Memory B cell (primary cell): ENCODE data around the gene PTPRO.

Experiments used
- ATAC-seq: fragments of 150-1000 bp; cut with Tn5 transposase; 2 replicates; pipeline ENCODE4 v1.10.0; 2021; ENCODE audit warnings: low read depth, mild to moderate bottlenecking, moderate library complexity
- DNase-seq, 2 donors: peaks; one replicate each; pipeline ENCODE4 v3.0.0; 2022; ENCODE audit warnings: low spot score in 2 of 2
- H3K27ac Mint-ChIP-seq: one replicate; pipeline ENCODE4 v1.8.0; 2022; ENCODE audit warnings: mild to moderate bottlenecking, moderate library complexity, mixed read lengths
- H3K27me3 Mint-ChIP-seq: one replicate; pipeline ENCODE4 v1.8.0; 2022; ENCODE audit warnings: mixed read lengths
- H3K36me3 Mint-ChIP-seq: one replicate; pipeline ENCODE4 v1.8.0; 2022; ENCODE audit warnings: mild to moderate bottlenecking, mixed read lengths
- H3K4me1 Mint-ChIP-seq: one replicate; pipeline ENCODE4 v1.8.0; 2022; ENCODE audit warnings: mixed read lengths
- H3K4me3 Mint-ChIP-seq: one replicate; pipeline ENCODE4 v1.8.0; 2022; ENCODE audit warnings: mild to moderate bottlenecking, moderate library complexity, mixed read lengths
- H3K9me3 Mint-ChIP-seq: one replicate; pipeline ENCODE4 v1.8.0; 2022; ENCODE audit warnings: mixed read lengths

PTPRO gene

DNA sequence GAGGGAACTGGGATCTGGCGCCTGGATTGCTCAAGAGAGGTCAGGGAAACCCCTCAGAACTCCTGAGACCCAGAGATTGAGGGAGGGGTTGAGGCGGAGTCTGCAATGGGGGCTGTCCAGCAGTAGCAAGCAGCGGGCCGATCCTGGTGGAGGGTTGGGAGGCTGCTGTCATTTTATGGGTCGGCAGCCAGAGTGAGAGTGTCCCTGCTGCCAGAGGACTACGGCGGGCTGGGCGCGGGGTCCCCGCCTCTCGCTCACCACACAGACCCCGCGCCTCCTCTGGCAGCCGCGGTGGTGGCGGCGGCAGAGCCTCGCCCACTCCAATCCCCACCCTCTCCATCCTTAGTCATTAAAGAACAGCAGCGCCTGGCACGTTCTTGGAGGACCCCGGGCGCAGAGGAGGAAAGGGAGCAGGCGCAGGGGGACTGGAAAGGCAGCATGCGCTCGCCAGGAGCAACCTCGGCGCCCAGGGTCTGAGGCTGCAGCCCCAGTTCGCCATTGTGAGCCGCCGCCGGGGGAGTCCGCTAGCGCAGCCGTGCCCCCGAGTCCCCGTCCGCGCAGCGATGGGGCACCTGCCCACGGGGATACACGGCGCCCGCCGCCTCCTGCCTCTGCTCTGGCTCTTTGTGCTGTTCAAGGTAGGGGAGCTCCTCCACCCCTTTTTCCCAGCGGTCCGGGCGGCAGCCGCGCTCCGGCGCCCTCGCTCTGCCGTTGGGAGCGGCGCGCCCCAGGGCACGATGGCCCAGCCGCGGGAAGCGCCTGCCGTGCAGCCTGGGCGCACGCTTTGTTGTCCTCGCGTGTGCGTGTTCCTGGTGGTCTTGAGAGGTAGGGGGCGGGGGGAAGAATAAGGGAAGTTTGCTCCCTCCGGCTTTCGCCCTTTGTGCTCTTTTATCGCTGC, at the start of gene PTPRO:
Gene PTPRO (plus strand): TSS at position 345 of the 898 bp plus-strand sequence.
- H3K36me3 Mint-ChIP-seq: no peaks in the 10 kb centered on the region
- peaks cover 19% of the 10 kb centered on the region for H3K27me3 Mint-ChIP-seq
- H3K4me1 Mint-ChIP-seq: peaks cover 5% of the 10 kb centered on the region
- DNase-seq (no peak), ATAC-seq (no peak)
- H3K27ac Mint-ChIP-seq: no peak within 1 kb of the TSS
- H3K9me3 Mint-ChIP-seq: no peaks in the 10 kb centered on the region
- no peak within 1 kb of the TSS for H3K4me3 Mint-ChIP-seq

DNA sequence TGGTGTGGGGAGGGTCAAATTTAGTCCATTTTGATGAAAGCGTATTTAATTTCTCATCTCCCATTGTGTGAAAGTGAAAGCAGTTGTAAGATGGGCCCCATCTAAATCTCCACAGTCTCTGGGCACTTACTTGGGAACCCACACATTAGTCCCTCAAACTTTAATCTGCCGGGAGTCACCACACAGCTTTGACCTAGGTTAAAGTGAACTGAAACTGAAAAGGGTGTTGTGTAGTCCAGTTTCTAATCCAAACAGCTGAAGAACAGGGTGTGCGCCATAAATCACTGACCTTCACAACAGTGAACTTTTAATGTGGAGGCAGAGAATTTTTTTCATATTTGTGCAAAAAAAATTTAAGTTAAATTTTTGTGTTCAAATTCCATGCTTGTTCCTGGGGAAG, 48.4 kb upstream of the PTPRO start:
- DNase-seq: no peak
- no peak for ATAC-seq
- Mint-ChIP-seq H3K27ac (no peak overlapping the region), H3K27me3 (peaks cover 5% of the 10 kb centered on the region), H3K4me1 (no peaks in the 10 kb centered on the region), H3K4me3 (no peak overlapping the region), H3K36me3 (no peaks in the 10 kb centered on the region), H3K9me3 (no peaks in the 10 kb centered on the region)

DNA sequence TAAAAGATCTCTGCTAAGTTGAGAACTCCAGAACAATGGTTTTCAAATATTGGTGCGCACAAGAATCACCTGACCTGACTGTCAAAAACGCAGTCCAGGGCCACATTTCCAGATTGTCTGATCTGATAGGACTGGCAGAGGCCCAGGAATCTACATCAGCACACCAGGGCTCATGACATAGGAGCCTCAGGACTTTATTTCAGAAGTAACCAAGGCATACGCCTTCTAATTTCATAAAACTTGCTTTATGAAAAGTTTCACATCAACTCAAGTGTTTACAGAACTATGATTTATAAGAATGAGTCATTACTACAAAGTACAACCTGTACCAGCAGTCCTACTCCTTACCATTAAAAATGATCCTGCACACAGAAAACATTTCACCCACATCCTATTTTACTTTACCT, 47.7 kb upstream of the PTPRO start:
- H3K27ac Mint-ChIP-seq: no peak overlapping the region
- H3K4me1 Mint-ChIP-seq: no peaks in the 10 kb centered on the region
- ATAC-seq: no peak

GRCh38 chr12:15276088-15276698, 46.1 kb upstream of the PTPRO start:
- Mint-ChIP-seq H3K4me3 (no peak overlapping the region), H3K27ac (no peak overlapping the region), H3K36me3 (no peaks in the 10 kb centered on the region), H3K4me1 (no peaks in the 10 kb centered on the region), H3K9me3 (no peaks in the 10 kb centered on the region), H3K27me3 (peaks cover 5% of the 10 kb centered on the region)
- DNase-seq (peak in 1 of 2 donors; percentile 15), ATAC-seq (no peak)

More for the DNA sequence above, 47.7 kb upstream of the PTPRO start:
- DNase-seq: no peak
- H3K9me3 Mint-ChIP-seq: no peaks in the 10 kb centered on the region
- H3K36me3 Mint-ChIP-seq: no peaks in the 10 kb centered on the region
- no peak overlapping the region for H3K4me3 Mint-ChIP-seq
- H3K27me3 Mint-ChIP-seq: peaks cover 5% of the 10 kb centered on the region

DNA sequence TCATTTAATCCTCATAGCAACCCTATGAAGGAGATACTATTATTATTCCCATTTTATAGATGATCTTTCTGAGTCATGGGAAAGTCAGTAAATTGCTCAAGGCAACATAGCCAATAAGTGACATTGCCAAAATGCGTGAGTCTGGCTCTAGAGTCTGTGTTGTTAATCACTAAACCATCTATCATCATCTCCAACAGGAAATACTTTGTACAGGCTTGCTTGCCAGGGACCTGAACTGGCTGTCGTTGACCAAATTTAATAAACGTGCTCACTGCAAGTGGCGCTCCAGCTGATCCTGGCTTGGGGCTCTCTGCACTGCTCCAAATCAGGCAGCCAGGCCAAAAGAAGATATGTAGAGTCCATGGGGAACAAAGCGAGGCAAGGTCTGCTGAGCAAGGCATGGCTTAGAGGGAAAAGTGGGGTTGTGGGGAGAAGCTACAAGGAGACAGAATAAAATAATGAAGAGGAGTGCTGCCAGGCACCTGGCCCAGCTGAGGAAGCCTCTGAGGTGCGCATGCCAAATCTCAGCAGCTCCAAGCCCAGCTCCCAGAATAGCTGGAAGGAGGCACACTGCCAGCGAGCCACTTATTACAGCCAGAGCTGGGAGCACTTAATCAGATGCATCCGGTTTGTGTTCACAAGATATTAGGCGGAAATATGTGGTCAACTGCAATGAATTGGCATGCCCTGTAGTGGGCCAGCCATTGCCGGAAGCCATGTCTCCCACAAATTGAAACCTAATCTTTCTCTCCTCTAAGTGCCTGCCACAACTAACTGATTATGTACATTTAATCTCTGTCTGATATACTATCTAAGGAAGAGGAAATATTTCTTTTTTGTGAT, 43.3 kb upstream of the PTPRO start:
- Mint-ChIP-seq H3K27ac (no peak overlapping the region), H3K4me3 (no peak overlapping the region)

DNA sequence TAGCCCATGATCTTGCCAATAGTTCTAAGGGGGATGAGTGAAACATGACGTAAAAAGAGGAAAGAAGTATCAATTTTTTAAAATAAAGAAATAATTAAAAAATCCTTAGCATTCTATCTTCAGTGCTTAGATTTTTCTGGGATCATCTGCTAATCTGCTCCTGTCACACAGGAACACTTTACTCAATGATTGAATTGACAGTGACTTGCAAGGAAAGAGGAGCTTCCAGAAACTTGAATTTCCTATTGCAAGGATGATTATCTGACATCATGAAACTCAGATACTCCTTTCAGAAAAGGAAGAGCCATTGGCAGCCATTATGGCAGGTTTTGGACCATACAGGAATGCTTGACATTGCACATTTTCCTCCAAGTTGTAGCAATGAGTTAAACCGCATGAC, 41.4 kb upstream of the PTPRO start:
- no peak overlapping the region for H3K4me3 Mint-ChIP-seq
- no peaks in the 10 kb centered on the region for H3K9me3 Mint-ChIP-seq
- ATAC-seq: no peak
- H3K27ac Mint-ChIP-seq: no peak overlapping the region
- no peaks in the 10 kb centered on the region for H3K4me1 Mint-ChIP-seq
- H3K27me3 Mint-ChIP-seq: peaks cover 3% of the 10 kb centered on the region
- DNase-seq: no peak
- H3K36me3 Mint-ChIP-seq: no peaks in the 10 kb centered on the region

More for the DNA sequence above, 43.3 kb upstream of the PTPRO start:
- ATAC-seq (no peak), DNase-seq (no peak)
- Mint-ChIP-seq H3K4me1 (no peaks in the 10 kb centered on the region), H3K9me3 (no peaks in the 10 kb centered on the region), H3K27me3 (peaks cover 2% of the 10 kb centered on the region), H3K36me3 (no peaks in the 10 kb centered on the region)

- peaks cover 5% of the 10 kb centered on the region for H3K4me1 Mint-ChIP-seq
- H3K27me3 Mint-ChIP-seq: peaks cover 2% of the 10 kb centered on the region
- H3K9me3 Mint-ChIP-seq: no peaks in the 10 kb centered on the region
- no peak for ATAC-seq
- H3K27ac Mint-ChIP-seq: no peak overlapping the region
- DNase-seq: no peak
- no peaks in the 10 kb centered on the region for H3K36me3 Mint-ChIP-seq
- no peak overlapping the region for H3K4me3 Mint-ChIP-seq
These were observed 33.1 kb upstream of the PTPRO start for GRCh38 chr12:15289192-15289591.

DNA sequence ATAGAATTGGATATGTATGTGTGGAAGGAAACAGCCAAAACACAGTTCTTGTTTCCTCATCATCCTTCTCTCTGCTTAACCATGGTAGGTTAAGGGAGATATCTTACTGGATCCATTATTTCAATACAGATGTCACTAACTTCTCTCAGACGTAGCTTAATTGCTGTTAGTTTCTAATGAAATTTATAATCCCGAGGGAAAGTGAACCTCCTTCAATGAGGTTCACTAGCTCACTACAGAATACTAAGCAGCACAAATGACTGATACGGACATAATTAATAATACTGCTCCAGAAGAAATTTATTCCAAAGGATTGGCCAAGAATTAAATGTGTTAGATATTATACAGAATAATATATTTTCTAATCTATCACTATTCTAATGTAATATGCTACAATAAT, 28.6 kb upstream of the PTPRO start:
- no peak for ATAC-seq
- Mint-ChIP-seq H3K27ac (no peak overlapping the region), H3K9me3 (no peaks in the 10 kb centered on the region), H3K4me3 (no peak overlapping the region), H3K36me3 (peaks cover 2% of the 10 kb centered on the region), H3K27me3 (no peaks in the 10 kb centered on the region), H3K4me1 (peaks cover 5% of the 10 kb centered on the region)
- no peak for DNase-seq

DNA sequence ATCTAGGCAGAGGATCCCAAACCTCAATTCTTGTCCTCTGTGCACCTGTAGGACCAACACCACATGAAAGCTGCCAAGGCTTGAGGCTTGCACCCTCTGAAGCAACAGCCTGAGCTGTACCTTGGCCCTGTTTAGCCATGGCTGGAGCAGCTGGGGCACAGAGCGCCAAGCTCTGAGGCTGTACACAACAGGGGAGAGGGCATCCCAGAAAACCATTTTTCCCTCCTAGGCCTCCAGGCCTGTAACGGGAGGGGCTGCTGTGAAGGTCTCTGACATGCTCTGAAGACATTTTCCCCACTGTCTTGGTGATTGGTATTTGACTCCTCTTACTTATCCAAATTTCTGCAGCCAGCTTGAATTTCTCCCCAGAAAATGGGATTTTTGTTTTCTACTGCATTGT, 22.4 kb upstream of the PTPRO start:
- Mint-ChIP-seq H3K4me3 (no peak overlapping the region), H3K9me3 (peaks cover 12% of the 10 kb centered on the region)

DNA sequence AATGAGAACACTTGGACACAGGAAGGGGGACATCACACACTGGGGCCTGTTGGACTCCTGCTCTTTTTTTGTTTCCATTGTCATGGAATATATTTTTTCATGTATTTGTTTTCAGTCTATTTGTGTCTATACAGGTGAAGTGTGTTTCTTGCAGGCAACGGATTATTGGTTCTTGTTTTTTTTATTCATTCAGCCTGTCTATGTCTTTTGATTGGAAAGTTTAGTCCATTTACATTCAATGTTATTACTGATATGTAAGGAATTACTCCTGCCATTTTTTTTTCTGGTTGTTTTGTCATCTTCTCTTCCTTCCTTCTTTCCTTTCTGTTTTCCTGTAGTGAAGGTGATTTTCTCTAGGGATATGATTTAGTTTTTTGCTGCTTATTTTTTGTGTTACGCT, 18.0 kb upstream of the PTPRO start:
- Mint-ChIP-seq H3K36me3 (peaks cover 4% of the 10 kb centered on the region), H3K9me3 (peaks cover 12% of the 10 kb centered on the region), H3K27me3 (peaks cover 1% of the 10 kb centered on the region), H3K27ac (no peak overlapping the region), H3K4me3 (no peak overlapping the region), H3K4me1 (no peaks in the 10 kb centered on the region)
- DNase-seq (no peak), ATAC-seq (no peak)

More for the DNA sequence above, 22.4 kb upstream of the PTPRO start:
- H3K36me3 Mint-ChIP-seq: peaks cover 4% of the 10 kb centered on the region
- ATAC-seq (no peak), DNase-seq (no peak)
- H3K4me1 Mint-ChIP-seq: no peaks in the 10 kb centered on the region
- no peak overlapping the region for H3K27ac Mint-ChIP-seq
- H3K27me3 Mint-ChIP-seq: no peaks in the 10 kb centered on the region

- Mint-ChIP-seq H3K36me3 (peaks cover 2% of the 10 kb centered on the region), H3K27me3 (peaks cover 1% of the 10 kb centered on the region), H3K4me3 (no peak overlapping the region), H3K9me3 (peaks cover 7% of the 10 kb centered on the region), H3K27ac (no peak overlapping the region), H3K4me1 (no peaks in the 10 kb centered on the region)
- DNase-seq (no peak), ATAC-seq (no peak)
These were observed 15.7 kb upstream of the PTPRO start for GRCh38 chr12:15306605-15307004.

GRCh38 chr12:15307079-15307478, 15.2 kb upstream of the PTPRO start:
- ATAC-seq (no peak), DNase-seq (no peak)
- H3K27me3 Mint-ChIP-seq: peaks cover 1% of the 10 kb centered on the region
- no peak overlapping the region for H3K27ac Mint-ChIP-seq
- no peaks in the 10 kb centered on the region for H3K4me1 Mint-ChIP-seq
- H3K9me3 Mint-ChIP-seq: peaks cover 7% of the 10 kb centered on the region
- H3K36me3 Mint-ChIP-seq: peaks cover 2% of the 10 kb centered on the region
- no peak overlapping the region for H3K4me3 Mint-ChIP-seq

- no peaks in the 10 kb centered on the region for H3K36me3 Mint-ChIP-seq
- no peak overlapping the region for H3K4me3 Mint-ChIP-seq
- no peaks in the 10 kb centered on the region for H3K9me3 Mint-ChIP-seq
- no peak for DNase-seq
- peaks cover 6% of the 10 kb centered on the region for H3K27me3 Mint-ChIP-seq
- H3K4me1 Mint-ChIP-seq: peaks cover 3% of the 10 kb centered on the region
- ATAC-seq: no peak
- no peak overlapping the region for H3K27ac Mint-ChIP-seq
These were observed 3.5 kb upstream of the PTPRO start for GRCh38 chr12:15318841-15319240.

DNA sequence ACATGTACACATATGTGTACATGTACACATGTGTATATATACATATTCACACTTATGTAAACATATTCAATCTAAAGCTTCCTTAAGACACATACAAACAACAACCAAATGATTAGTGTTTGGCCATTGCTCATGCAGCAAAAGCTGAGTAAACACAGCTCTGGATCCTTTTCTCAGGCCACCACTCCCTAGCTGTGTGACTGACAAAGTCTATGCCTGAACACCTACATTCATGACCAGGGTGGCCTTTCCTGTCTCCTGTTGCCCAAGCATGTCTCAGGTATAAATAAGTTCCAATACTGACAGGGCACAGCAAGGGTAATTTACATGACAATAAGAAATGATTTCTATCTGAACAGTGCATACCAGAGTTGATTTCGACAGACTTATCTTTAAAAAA, 1.4 kb upstream of the PTPRO start:
- Mint-ChIP-seq H3K4me3 (no peak overlapping the region), H3K4me1 (peaks cover 3% of the 10 kb centered on the region), H3K27me3 (peaks cover 14% of the 10 kb centered on the region), H3K36me3 (no peaks in the 10 kb centered on the region), H3K9me3 (no peaks in the 10 kb centered on the region), H3K27ac (no peak overlapping the region)
- DNase-seq: no peak
- ATAC-seq: no peak
